ENCODE measurements around the gene SDS. TPM values are rescaled to one million over a fixed set of nuclear protein-coding genes. Genes with fewer than 3 reads are reported as not detected.

The SDS gene
- polyA plus RNA-seq, 3 donors: 0.89 to 2.3 (median 1.1) TPM

DNA sequence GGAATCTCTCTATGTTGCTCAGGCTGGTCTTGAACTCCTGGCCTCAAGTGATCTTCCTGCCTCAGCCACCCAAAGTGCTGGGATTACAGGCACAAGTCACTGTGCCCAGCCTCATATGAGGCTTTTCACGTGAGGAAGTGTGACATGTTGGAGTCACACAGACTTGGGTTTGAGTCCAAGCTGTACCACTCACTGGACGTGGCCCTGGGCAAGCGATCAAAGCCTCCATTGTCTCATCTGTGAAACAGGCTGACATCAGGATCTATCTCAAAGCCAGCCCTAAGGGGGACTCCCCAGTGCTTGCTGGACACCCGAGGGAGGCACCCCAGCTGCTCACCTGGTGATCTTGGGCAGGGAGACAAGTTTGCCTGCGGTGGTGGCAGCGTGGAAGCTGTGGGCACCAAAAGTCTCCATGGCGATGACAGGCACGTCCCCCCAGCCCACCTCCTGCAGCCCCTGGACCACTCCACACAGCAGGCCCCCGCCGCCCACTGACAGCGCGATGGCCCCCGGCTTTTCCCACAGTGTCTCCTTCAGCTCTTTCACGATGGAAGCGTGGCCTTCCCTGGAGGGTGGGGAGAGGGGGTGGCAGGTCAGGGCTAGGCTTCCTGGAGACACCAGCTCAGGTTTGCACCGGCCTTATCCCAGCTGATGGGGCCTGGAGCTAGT, 6.7 kb downstream of the SDS start:
- Histone ChIP-seq H3K9ac (ENCODE audit: insufficient read depth, low read length, poor library complexity, severe bottlenecking) (no peak overlapping the region), H3K27me3 (ENCODE audit: control insufficient read depth in 2 of 2, insufficient read depth in 2 of 2, low read length in 2 of 2) (no peaks in the 10 kb centered on the region), H3K27ac (ENCODE audit: low read depth in 1 of 2, low read length in 2 of 2) (no peak overlapping the region), H3K4me1 (ENCODE audit: control insufficient read depth in 1 of 2, insufficient read depth in 2 of 2, low read length in 2 of 2) (no peaks in the 10 kb centered on the region), H4K20me1 (ENCODE audit: insufficient read depth, low read length) (no peaks in the 10 kb centered on the region), H3K4me2 (replicated peaks; ENCODE audit: extremely low read depth, low read length, poor library complexity, severe bottlenecking) (no peak overlapping the region), H3K36me3 (replicated peaks in 1 of 2; ENCODE audit: control insufficient read depth in 1 of 2, insufficient read depth in 2 of 2, low read length in 2 of 2) (no peaks in the 10 kb centered on the region), H3K4me3 (replicated peaks in 1 of 3; ENCODE audit: low read depth in 2 of 3, low read length in 3 of 3) (no peak overlapping the region), H3K79me2 (ENCODE audit: insufficient read depth, low read length) (no peaks in the 10 kb centered on the region), H2AFZ (ENCODE audit: insufficient read depth, low read depth, low read length, poor library complexity, severe bottlenecking) (no peak overlapping the region), H3K9me3 (replicated peaks in 1 of 2; ENCODE audit: control insufficient read depth in 1 of 2, insufficient read depth in 1 of 2, low read length in 2 of 2) (no peaks in the 10 kb centered on the region)
- H3K36me3 Mint-ChIP-seq: no peaks in the 10 kb centered on the region
- peaks cover 0 to 12% (median 0%) of the 10 kb centered on the region in 7 donors for H3K9me3 Mint-ChIP-seq
- no peak overlapping the region for H3K4me3 Mint-ChIP-seq
- intact Hi-C loops (cut with micrococcal nuclease): no loop called here
- H3K27ac Mint-ChIP-seq: no peak overlapping the region
- no peaks in the 10 kb centered on the region for H3K4me1 Mint-ChIP-seq
- 77% methylated on average over 6 of the region's 16 CpGs for WGBS (ENCODE audit: insufficient coverage)
- no peak for DNase-seq
- H3K27me3 Mint-ChIP-seq (ENCODE audit: low read depth in 3 of 3): peaks cover 9 to 10% (median 9%) of the 10 kb centered on the region in 3 donors
- TF ChIP-seq, protein P1, sequence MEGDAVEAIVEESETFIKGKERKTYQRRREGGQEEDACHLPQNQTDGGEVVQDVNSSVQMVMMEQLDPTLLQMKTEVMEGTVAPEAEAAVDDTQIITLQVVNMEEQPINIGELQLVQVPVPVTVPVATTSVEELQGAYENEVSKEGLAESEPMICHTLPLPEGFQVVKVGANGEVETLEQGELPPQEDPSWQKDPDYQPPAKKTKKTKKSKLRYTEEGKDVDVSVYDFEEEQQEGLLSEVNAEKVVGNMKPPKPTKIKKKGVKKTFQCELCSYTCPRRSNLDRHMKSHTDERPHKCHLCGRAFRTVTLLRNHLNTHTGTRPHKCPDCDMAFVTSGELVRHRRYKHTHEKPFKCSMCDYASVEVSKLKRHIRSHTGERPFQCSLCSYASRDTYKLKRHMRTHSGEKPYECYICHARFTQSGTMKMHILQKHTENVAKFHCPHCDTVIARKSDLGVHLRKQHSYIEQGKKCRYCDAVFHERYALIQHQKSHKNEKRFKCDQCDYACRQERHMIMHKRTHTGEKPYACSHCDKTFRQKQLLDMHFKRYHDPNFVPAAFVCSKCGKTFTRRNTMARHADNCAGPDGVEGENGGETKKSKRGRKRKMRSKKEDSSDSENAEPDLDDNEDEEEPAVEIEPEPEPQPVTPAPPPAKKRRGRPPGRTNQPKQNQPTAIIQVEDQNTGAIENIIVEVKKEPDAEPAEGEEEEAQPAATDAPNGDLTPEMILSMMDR (IDR thresholded peaks at IDR 0.05): no peak

DNA sequence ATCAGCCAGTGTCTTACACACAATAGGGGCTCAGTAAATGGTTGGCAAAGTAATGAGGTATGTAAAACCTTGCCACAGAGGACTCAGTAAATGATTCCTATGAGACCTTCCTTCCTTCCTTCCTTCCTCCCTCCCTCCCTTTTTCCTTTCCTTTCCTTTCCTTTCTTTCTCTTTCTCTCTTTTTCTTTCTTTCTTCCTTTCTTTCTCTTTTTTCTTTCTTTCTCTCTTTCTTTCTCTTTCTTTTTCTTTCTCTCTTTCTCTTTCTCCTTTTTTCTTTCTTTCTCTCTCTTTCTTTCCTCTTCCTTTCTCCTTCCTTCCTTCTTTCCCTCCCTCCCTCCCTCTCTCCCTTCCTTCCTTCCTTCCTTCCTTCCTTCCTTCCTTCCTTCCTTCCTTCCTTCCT, 7.5 kb downstream of the SDS start:
- peaks cover 0 to under 1% of the 10 kb centered on the region in 2 donors for H3K36me3 ChIP-seq (replicated peaks in 1 of 2; ENCODE audit: control insufficient read depth in 1 of 2, insufficient read depth in 2 of 2, low read length in 2 of 2)
- intact Hi-C loops (cut with micrococcal nuclease): no loop called here

More for the DNA sequence above, 7.5 kb downstream of the SDS start:
- no peak for DNase-seq
- Mint-ChIP-seq H3K4me1 (no peaks in the 10 kb centered on the region), H3K27me3 (ENCODE audit: low read depth in 3 of 3) (peaks cover 9 to 10% (median 9%) of the 10 kb centered on the region in 3 donors), H3K36me3 (no peaks in the 10 kb centered on the region), H3K9me3 (peaks cover 0 to 12% (median 0%) of the 10 kb centered on the region in 7 donors), H3K4me3 (no peak overlapping the region), H3K27ac (peak overlapping the region in 1 of 7 donors; percentile 42)
- no peaks in the 10 kb centered on the region for H3K79me2 ChIP-seq (ENCODE audit: insufficient read depth, low read length)
- no peak overlapping the region for H3K4me2 ChIP-seq (replicated peaks; ENCODE audit: extremely low read depth, low read length, poor library complexity, severe bottlenecking)
- H3K4me1 ChIP-seq (ENCODE audit: control insufficient read depth in 1 of 2, insufficient read depth in 2 of 2, low read length in 2 of 2): no peaks in the 10 kb centered on the region
- H3K9ac ChIP-seq (ENCODE audit: insufficient read depth, low read length, poor library complexity, severe bottlenecking): no peak overlapping the region
- H3K4me3 ChIP-seq (replicated peaks in 1 of 3; ENCODE audit: low read depth in 2 of 3, low read length in 3 of 3): no peak overlapping the region
- no peaks in the 10 kb centered on the region for H3K27me3 ChIP-seq (ENCODE audit: control insufficient read depth in 2 of 2, insufficient read depth in 2 of 2, low read length in 2 of 2)
- no peaks in the 10 kb centered on the region for H4K20me1 ChIP-seq (ENCODE audit: insufficient read depth, low read length)
- H3K9me3 ChIP-seq (replicated peaks in 1 of 2; ENCODE audit: control insufficient read depth in 1 of 2, insufficient read depth in 1 of 2, low read length in 2 of 2): no peaks in the 10 kb centered on the region
- H3K27ac ChIP-seq (ENCODE audit: low read depth in 1 of 2, low read length in 2 of 2): no peak overlapping the region
- TF ChIP-seq, protein P1 (IDR thresholded peaks at IDR 0.05): no peak
- H2AFZ ChIP-seq (ENCODE audit: insufficient read depth, low read depth, low read length, poor library complexity, severe bottlenecking): no peak overlapping the region

All from CD14-positive monocyte (primary cell).